NCI-H446 (cell line): ENCODE results near the gene LDLRAD1.
"Not testable (repeated sequence)": the region's sequence is repeated elsewhere in the genome, so short reads cannot be mapped to it uniquely, and the experiment has no call there.

Source experiments
- DNase-seq, 2 experiments: peaks; one replicate each; lab custom pipeline; 2025; lab: John Stamatoyannopoulos, UW

The LDLRAD1 gene

DNA sequence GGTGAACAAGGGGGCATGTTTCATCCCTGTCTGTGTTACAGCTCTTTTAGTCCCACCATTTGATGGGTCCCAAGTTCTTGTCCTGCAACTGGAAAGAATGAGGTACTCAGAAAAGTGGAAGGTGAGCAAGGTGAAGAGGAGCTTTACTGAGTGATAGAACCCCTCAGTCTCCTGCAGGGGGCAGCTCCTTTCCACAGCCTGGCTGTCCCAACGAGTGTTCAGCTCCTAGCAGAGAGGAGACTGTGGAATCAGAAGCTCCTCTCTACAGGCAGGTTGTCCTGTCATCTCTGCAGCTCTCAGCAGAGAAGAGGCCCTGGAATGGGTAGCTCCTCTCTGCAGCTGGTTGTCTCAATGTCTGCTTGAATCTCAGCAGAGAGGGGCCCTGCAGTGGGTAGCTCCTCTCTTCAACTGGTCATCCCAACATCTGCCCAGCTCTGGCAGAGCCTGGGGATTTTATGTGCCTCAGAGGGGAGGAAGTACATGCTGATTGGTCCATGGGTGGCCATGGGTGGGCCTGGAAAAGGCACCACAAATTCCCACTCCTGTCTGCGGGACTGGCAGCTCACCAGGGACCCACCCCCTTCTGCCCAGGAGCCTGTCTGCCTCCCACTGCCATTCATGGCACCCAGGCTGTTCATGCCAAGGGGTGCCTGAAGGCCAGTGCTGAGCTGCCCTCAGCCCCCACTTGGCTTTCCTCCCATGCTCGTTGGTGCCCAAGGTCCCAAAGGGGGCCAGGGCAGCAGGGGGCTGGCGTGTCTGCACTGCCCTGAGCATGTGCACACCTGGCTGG is 25.7 kb downstream of the LDLRAD1 start:
- peak in 1 of 2 experiments; percentile 9 for DNase-seq

DNA sequence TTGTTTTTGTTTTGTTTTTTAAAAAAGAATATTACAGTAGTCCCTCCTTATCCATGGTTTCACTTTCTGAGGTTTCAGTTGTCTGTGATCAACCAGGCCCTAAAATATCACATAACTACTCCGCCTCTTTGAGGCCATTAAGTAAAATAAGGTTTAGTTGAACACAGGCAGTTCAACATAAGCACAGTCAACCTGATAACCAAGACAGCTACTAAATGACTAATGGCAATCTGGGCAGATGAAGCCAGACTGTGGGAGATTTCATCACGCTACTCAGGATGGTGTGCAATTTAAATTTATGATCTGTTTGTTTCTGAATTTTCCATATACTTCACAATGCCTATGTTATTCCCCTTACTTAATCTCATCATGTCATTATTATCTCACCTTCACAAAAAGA is 30.1 kb downstream of the LDLRAD1 start:
- DNase-seq = no peak

DNA sequence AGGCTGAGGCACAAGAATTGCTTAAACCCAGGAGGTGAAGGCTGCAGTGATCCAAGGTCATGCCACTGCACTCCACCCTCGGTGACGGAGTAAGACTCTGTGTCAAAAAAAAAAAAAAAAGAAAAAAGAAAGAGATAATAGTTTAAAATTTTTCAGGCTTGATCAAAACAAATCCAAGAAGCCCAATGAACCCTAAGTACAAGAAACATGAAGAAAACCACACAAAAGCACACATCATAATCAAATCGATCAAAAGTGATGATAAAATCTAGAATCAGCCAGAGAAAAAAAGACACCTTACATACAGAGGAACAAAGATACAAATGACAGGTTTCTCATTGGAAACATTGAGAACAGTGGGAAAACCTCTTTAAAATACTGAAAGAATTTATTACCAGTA is 31.5 kb downstream of the LDLRAD1 start:
- no peak for DNase-seq

DNA sequence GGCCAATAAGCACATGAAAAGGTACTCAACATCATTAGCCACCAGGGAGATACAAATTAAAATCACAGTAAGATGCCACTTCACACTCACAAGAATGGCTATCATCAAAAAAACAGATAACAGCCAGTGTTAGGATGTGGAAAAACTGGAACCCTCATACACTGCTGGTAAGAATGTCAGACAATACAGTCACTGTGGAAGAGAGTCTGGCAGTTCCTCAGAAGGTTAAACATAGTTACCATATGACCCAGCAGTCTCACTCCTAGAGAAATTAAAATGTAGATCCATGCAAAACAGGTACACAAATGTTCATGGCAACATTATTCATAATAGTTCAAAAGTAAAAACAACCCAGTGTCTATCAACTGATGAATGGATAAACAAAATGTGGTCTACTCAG is 33.3 kb downstream of the LDLRAD1 start:
- DNase-seq = no peak

DNA sequence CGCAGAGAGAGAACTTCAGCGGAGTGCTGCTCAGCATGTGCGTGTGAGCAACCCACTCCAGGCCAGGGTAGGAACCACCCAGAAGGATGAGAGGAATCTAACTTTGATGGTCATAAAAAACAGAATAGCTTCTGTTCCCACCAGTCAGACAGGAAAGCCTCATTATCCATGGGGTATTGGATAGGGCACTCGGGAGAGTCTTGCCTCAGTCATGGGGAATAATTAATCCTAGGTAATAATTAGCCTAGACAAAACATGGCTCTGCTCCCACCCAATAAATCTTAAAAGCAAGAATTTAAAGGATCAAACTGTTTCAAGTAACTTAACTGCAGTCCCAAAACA is 35.3 kb downstream of the LDLRAD1 start:
- no peak for DNase-seq

DNA sequence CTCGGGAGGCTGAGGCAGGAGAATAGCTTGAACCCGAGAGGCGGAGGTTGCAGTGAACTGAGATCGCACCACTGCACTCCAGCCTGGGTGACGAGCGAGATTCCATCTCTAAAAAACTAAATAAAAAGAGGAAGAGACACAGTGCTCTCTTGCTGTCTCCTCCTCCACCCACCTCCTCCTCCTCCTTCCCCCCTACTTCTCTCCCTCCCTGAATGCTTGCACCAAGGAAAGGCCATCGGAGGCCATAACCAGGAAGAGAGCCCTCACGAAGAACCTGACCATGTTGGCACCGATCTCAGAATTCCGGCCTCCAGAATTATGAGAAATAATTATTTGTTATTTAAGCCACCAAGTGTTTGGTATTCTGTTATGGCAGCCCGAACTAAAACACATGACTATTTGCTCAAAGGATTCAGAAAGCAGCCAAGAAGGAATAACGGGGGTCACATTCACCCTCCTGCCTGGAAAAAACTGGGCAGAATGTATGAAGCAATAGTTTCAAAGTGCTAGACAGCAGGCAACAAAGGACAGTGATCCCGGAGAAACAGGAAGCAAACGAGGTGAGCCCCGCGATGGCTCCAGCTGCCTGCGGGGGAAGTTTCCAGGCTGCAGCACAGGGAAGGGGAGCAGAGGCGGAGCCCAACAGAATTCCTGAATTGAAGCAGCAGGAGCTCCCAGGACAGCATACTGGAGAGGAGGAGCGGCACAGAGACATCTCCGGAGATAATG is 35.8 kb downstream of the LDLRAD1 start:
- no peak for DNase-seq

DNA sequence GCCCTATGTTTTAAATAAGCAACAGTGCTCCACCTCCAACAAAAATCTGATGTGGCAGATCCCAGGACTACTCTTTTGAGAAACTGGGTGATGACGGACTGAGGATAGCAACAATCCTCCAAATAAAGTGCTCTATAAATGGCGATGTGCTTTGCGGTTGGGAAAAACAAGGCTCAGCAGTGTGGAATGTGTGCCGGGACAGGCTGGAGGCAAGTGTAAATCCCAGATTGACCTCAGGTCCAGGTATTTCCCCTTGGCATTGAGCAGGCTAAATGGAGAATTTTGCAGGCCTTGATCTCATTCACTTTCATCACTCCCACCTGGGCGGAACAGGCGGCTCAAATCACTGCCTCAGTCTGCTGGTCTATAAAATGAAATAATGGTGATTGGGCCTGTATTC is 36.8 kb downstream of the LDLRAD1 start:
- no peak for DNase-seq

DNA sequence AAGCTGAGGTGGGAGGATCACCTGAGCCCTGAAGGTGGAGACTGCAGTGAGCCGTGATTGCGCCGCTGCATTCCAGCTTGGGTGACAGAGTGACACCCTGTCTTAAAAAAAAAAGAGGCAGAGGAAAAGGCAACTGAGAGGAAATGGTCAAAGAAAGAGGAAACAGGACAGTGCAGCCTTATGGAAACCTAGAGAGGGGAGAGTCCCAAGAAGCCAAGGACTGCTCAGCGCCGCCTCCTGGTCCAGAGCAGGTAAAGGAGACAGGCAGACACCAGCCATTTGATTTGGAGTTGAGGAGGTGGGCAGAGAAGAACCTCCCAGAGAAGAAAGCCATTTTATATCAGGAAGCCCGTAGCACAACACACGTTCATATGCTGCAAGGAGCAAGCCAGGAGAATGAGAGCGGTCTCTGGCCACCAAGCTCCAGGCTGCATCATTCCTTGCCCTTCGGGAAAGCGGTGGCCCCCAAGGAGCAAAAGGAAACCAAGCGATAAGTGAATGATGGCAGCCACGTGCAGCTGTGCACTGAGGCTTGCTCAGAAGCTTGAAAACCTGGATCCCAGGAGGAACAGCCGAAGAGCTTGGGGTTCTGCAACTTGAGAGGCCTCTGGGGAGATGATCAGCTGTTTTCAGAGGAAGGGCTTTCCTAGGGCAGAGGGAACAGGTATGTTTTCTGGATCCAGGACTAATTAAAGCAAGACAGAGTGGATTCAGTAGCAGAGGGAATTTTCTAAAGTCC is 38.1 kb downstream of the LDLRAD1 start:
- DNase-seq = no peak

DNA sequence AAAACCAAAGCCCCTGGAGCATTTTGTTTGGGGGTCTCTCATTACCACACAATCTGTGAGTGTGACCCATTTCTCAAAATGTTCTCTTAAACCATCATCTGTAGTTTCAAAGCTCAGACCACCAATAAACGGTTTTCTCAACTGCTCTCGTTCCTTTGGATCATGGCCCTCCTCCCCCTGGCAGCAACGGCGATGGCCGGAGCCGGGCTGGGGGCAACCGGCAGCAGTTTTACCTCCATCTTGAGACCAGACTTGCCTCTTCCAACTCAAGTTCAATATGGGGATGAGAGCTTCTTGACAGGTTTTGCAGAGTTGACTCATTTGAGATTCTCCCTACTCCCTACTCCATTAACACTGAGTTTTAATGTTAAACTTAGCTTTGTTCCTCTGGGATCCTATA is 42.1 kb downstream of the LDLRAD1 start:
- DNase-seq = no peak

DNA sequence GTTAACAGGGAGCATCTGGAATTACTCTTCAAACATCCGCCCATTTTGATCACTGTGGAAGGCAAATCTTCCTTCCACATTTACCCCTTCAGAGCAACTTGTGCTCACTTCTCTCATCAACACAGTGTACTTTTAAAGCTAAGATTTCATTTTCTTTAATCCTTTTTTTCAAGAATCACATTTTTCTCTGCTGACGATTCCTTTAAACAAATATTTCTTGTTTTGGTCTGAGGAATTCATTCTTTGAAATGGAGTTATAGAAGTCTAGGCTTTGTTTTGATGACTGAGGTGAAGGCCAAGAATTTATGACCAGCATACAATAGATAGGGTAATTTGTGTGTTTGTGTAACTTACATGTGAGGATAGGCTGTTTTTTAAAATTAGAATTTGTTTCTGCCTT is 46.3 kb downstream of the LDLRAD1 start:
- DNase-seq = no peak

DNA sequence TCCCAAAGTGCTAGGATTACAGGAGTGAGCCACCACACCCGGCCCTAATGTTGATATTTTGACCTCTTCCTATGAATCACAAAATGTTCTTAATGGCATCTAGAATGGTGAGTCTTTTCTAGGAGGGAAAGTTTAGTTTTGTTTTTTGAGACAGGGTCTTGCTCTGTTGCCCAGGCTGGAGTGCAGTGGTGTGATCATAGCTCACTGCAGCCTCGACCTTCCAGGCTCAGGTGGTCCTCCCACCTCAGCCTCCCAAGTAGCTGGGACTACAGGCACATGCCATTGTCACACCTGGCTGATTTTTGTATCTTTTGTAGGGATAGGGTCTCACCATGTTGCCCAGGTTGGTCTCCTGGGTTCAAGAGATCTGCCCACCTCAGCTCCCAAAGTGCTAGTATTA is 48.7 kb downstream of the LDLRAD1 start:
- DNase-seq = not testable (repeated sequence)

DNA sequence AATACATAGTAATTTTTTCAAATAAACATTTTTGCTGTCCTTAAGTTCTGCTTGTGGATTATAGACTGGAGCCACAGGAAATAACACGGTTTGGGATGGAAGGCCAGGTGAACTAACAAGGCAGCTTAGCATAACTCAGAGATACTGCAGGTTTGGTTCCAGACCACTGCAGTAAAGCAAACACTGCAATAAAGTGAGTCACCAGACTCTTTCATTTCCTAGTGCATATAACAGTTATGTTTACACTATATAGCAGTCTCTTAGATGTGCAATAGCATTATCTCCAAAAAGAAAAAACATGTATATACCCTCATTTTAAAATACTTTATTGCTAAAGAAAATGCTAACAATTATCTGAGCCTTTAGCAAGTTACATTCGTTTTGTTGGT is 49.9 kb downstream of the LDLRAD1 start:
- DNase-seq = no peak

DNA sequence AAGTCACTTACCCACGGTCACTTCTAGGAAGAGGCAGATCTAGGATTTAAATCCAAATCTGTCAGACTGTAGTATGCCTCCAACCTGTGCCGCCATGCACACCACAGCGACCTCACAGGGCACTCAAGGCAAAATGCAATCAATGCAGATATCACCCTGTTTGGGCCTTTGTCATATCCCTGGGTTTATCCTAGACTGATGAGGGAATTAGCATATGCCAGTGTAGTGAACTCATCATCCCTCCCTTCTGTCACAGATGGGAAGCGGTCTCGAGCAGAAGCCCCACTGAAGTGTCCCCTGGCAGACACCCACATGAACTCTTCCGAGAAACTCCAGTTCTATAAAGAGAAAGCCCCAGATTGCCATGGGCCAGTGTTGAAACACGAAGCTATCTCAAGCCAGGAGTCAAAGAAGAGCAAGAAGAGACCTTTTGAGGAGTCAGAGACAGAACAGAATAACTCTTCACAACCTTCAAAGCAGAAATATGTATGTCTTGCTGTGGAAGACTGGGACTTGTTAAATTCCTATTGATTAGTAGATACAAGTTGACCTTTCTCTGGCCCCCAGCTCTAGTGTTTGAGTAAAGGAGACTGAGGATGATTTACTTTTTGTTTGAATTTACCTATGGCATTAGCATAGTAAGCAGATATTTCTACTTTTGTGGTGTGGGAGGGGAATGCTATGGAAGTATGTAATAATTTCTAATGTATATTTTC is 50.4 kb downstream of the LDLRAD1 start:
- no peak for DNase-seq

DNA sequence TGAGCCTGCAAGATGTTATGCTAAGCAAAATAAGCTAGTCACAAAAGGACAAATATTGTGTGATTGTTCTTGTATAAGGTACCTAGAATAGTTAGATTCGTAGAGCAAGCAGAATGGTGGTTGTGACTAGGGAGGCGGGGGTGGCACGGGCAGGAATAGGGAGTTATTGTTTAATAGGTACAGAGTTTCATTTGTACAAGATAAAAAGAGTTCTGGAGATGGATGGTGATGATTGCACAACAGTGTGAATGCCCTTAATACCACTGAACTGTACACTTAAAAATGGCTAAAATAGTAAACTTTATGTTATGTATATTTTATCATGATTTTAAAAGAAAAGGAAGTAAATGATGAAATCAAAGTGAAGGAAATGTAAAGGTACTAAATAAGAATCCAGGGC is 51.2 kb downstream of the LDLRAD1 start:
- no peak for DNase-seq

DNA sequence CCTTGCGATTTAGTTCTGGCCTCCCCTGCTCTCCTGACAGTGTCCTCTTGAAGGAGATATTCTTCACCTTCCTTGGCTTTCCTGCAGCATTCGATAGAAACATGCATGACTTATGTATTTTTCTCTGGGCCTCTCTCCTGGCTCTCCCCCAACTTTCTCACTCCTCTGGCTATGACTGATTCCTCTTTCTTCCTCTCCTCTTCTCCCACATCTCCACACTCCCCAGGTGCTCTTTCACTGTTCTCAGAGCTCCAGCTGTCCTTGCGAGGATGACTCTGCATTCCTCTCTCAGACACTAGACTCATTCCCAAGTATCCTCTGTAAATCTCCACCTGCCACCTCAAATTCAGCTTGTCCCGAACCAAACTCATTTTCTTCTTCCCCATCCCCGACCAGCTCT is 53.9 kb downstream of the LDLRAD1 start:
- no peak for DNase-seq

DNA sequence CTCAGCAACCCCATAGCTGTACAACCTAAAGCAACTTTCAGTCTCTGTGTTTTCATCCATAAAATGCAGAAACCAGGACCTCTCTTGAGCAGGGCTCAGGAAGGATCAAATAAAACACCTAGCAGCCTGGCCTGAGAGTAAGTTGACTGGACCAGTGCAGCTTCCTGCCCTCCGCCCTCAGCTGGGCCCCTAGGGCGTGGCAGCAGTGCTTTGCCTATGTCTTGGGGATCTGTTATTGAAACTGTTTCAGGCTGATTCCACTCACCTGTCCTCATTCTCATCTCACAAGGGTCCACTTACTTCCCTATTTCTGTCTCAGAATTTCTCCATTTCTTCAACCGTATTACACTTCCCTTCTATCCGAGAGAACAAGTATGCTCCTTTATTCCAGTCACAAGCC is 54.5 kb downstream of the LDLRAD1 start:
- no peak for DNase-seq

DNA sequence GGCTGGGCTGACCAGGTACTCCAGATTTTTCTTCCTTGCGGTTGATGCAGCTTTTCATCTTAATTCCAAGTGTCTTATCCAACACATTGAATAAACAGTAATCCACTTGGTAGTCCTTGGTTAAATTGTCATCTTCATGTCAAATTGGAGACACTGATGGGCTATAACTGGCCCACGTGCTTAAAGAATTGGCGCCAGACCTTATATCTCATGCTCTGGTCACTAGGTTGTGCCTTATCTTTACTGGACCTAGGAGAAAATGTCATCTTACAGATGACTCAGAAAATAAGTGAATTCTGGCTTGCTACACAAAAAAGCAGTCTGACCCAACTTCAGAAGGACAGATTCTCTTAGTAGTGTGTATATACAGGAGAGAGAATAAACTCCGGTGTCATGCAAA is 55.6 kb downstream of the LDLRAD1 start:
- DNase-seq = no peak

DNA sequence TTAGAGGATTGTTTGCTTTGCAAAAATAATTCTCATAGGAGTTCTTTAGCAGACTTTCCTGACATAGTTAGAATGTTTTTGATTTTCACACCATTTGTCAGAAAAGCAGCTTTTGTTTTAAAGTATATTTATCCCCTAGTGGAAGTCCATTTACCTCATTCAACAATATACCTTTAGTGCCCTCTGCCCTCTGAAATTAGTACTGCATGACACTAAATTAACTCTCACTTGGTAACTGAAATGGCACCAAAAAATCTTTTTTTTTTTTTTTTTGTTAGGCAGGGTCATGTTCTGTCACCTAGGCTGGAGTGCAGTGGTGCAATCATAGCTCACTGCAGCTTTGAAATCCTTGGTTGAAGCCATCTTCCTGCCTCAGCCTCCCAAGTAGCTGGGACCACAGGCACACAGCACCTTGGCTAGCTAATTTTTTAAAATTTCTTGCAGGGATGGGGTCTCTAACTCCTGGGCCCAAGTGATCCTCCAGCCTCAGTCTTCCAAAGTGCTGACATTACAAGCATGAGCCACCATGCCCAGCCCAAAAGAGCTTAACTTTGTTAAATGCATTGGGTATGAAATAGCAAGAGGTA is 58.2 kb downstream of the LDLRAD1 start:
- DNase-seq = peak; percentile 13 to 15
